ENCODE data around the gene ETDA. TPM values are rescaled to one million over a fixed set of nuclear protein-coding genes. Genes with fewer than 3 reads are reported as not detected.
"Not testable (repeated sequence)": the region's sequence is repeated elsewhere in the genome, so short reads cannot be mapped to it uniquely, and the experiment has no call there.

ETDA gene
- not detected for polyA plus RNA-seq (2012; ENCODE audit: insufficient read depth, insufficient read length)

- DNase-seq (ENCODE audit: low read depth, low spot score); H3K4me3 ChIP-seq (ENCODE audit: low read length): not testable (repeated sequence)
Measured at GRCh38 chrX:135252011-135252518, at the start of gene ETDA. TSS of gene ETDA (plus strand) at chrX:135252061. CDS start at chrX:135253277, 1,216 bp downstream.

GRCh38 chrX:135206427-135206826 lies 45.4 kb upstream of the ETDA start:
- DNase-seq (ENCODE audit: low read depth, low spot score); H3K4me3 ChIP-seq (ENCODE audit: low read length): not testable (repeated sequence)

GRCh38 chrX:135213200-135213844 lies 38.5 kb upstream of the ETDA start:
- H3K4me3 ChIP-seq (ENCODE audit: low read length), result no peak overlapping the region
- no peak for DNase-seq (ENCODE audit: low read depth, low spot score)

GRCh38 chrX:135245989-135246388 lies 5.9 kb upstream of the ETDA start:
- H3K4me3 ChIP-seq (ENCODE audit: low read length); DNase-seq (ENCODE audit: low read depth, low spot score): not testable (repeated sequence)

DNA sequence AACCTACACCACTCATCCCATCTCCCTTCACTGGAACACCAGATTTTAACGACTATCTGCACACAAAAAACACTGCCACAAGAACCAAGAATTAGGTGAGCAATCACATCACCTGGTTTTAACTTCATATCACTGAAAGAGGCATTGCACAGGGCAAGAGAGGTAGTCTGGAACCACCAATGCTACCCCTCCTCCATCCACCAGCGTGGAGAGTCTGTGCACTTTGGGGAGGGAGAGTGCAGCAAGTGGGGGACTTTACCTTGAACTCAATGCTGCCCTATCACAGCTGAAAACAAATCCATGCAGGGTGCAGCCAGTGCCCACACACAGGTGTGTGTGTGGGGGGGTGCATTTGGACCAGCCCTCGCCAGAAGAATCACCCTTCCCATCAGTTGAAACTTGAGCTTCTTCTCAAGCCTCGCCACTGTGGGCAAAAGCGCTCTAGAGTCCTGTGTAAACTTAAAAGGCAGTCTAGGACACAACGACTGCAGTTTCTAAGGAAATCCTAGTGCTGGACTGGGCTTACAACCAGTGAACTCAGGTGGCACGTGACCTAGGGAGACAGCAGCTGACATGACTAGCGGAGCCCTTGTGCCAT lies 4.3 kb downstream of the ETDA start:
- not testable (repeated sequence) for H3K4me3 ChIP-seq (ENCODE audit: low read length); DNase-seq (ENCODE audit: low read depth, low spot score)

- H3K4me3 ChIP-seq (ENCODE audit: low read length), result no peak overlapping the region
- DNase-seq (ENCODE audit: low read depth, low spot score), result no peak
Measured at GRCh38 chrX:135256923-135257322, 5.1 kb downstream of the ETDA start.

DNA sequence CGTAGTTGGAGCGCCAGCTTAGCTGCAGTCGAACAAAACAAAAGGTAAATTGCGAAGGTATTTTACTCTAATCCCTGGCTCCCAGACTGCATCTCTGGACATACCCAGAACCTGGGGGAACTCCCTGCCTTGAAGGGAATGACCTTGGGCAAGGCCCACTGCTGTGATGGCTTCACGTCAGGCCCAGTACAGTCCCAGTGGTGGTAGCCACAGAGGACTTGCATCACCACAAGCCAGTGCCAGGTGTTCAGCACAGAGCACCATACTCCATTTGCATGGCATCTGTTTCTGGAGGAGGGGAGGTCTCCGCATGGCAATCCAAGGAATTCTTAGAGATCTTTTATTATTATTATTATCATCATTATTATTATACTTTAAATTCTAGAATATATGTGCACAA lies 5.6 kb downstream of the ETDA start:
- DNase-seq (ENCODE audit: low read depth, low spot score), result no peak
- H3K4me3 ChIP-seq (ENCODE audit: low read length), result no peak overlapping the region

- not testable (repeated sequence) for H3K4me3 ChIP-seq (ENCODE audit: low read length); DNase-seq (ENCODE audit: low read depth, low spot score)
Measured at GRCh38 chrX:135260976-135261375, 9.1 kb downstream of the ETDA start.

DNA sequence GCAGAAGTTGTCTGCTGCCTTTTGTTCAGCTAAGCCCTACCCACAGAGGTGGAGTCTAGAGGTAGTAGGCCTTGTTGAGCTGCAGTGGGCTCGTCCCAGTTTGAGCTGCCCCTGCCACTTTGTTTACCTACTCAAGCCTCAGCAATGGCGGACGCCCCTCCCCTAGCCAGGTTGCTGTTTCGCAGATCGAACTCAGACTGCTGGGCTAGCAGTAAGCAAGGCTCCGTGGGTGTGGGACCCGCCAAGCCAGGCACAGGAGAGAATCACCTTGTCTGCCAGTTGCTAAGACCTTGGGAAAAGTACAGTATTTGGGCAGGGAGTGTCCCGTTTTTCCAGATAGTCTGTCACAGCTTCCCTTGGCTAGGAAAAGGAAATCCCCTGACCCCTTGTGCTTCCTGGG lies 11.5 kb downstream of the ETDA start:
- H3K4me3 ChIP-seq (ENCODE audit: low read length); DNase-seq (ENCODE audit: low read depth, low spot score): not testable (repeated sequence)

- no peak for DNase-seq (ENCODE audit: low read depth, low spot score)
Measured at GRCh38 chrX:135264206-135264605, 12.3 kb downstream of the ETDA start.

GRCh38 chrX:135273162-135273561 lies 21.3 kb downstream of the ETDA start:
- DNase-seq (ENCODE audit: low read depth, low spot score), result no peak
- H3K4me3 ChIP-seq (ENCODE audit: low read length), result no peak overlapping the region

More at GRCh38 chrX:135264206-135264605, 12.3 kb downstream of the ETDA start:
- H3K4me3 ChIP-seq (ENCODE audit: low read length), result no peak overlapping the region

DNA sequence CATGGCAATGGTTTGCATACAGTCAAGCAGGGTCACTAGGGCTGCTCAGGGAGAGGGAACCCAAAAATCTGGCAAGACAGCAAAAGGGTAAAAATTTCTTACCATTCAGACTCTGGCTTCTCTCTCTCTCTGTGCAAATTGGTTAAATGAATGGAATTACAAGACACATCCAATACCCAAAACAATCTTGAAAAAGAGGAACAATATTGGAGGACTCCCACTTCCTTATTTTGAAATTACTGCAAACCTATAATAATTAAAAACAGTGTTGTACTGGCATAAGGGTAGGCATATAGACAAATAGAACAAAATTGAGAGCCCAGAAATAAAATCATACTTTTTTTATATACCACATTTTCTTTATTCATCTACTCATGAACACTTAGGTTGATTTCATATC lies 24.1 kb downstream of the ETDA start:
- no peak for DNase-seq (ENCODE audit: low read depth, low spot score)
- no peak overlapping the region for H3K4me3 ChIP-seq (ENCODE audit: low read length)

DNA sequence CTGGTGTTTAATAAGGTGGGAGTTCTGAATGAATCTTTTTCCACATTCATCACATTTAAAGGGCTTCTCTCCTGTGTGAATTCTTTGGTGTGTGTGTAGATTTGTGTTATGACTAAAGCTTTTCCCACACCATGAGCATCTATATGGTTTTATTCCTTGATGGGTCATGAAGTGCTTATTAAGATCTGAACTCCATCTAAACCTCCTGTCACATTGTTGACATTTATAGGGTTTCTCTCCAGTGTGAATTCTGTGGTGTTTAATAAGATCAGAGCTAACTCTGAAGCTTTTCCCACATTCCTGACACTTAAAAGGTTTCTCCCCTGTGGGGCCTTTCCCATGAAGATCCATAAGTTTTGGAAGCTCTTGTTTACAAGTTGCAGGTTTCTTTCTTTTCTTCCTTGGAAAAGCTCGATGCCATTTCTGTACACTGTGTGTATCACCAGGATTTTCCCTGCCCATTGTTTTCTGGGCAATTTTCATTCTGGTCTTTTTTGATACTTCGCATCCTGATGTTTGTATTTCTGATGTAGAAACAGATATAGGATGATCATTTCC lies 35.5 kb downstream of the ETDA start:
- no peak for DNase-seq (ENCODE audit: low read depth, low spot score)
- no peak overlapping the region for H3K4me3 ChIP-seq (ENCODE audit: low read length)

DNA sequence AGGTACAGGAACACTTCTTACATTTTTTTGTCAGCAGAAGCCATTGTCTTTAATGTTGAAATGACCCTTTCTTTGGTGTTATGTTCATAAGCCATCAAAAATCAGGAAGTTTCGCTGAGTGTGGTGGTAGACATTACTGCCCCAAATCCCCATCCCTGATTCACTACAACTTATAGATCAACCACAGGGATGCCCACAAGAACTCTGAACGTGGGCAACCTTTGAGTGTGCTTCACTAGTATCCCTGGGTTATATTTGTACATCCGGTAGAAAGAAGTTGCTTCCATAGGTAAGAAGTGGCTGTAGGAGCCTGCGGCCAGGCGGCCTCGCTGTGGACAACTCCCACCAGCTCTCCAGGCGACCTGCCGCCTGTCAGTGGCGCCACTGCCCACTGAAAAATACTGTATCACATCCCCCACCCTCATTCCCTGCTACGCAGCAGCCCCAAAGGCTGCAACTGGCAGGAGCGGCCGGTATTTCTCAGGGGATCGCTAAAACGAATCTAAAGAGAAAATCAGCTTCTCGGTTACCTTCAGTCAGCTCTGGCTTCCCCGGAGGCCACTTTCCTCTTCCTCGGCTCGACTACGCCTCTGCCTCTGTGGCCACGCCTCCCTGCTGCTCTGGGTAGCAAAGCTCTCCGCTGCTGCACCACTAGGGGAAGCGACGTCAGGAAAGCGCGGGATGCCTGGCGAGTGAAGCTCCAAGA lies 43.5 kb downstream of the ETDA start:
- DNase-seq (ENCODE audit: low read depth, low spot score), result no peak

GRCh38 chrX:135295944-135296305 lies 44.1 kb downstream of the ETDA start:
- H3K4me3 ChIP-seq (ENCODE audit: low read length), result no peak overlapping the region

More for the DNA sequence above, 43.5 kb downstream of the ETDA start:
- H3K4me3 ChIP-seq (ENCODE audit: low read length), result no peak overlapping the region

GRCh38 chrX:135302269-135302873 lies 50.5 kb downstream of the ETDA start:
- no peak overlapping the region for H3K4me3 ChIP-seq (ENCODE audit: low read length)
- DNase-seq (ENCODE audit: low read depth, low spot score), result no peak

More at GRCh38 chrX:135295944-135296305, 44.1 kb downstream of the ETDA start:
- DNase-seq (ENCODE audit: low read depth, low spot score), result no peak

All from Jurkat, Clone E6-1 (cell line).